ENCODE results near the gene ABCB10. TPM values are rescaled to one million over a fixed set of nuclear protein-coding genes. Genes with fewer than 3 reads are reported as not detected.

The ABCB10 gene
- total RNA-seq, 2 donors from 2014 or later, result 25.0 to 27.7 TPM

GRCh38 chr1:229570891-229571516 lies 12.5 kb upstream of the ABCB10 start:
- ATAC-seq (ENCODE audit: insufficient number of reproducible peaks, low FRiP score, low read depth) (no peak), DNase-seq (ENCODE audit: low spot score) (no peak)
- no peak for TF ChIP-seq CTCF (IDR thresholded peaks at IDR 0.05)
- Histone ChIP-seq H3K4me1 (ENCODE audit: control insufficient read depth in 1 of 2, low read depth in 2 of 2) (peaks cover 0 to 26% of the 10 kb centered on the region in 2 donors), H3K9me3 (no peaks in the 10 kb centered on the region), H3K4me3 (no peak overlapping the region), H3K36me3 (no peaks in the 10 kb centered on the region), H3K27me3 (replicated peaks; ENCODE audit: insufficient read depth) (no peaks in the 10 kb centered on the region), H3K27ac (peak overlapping the region in 1 of 2 donors; percentile 47)

GRCh38 chr1:229570305-229570704 lies 11.8 kb upstream of the ABCB10 start:
- no peak for ATAC-seq (ENCODE audit: insufficient number of reproducible peaks, low FRiP score, low read depth)
- Histone ChIP-seq H3K27ac (peak overlapping the region in 1 of 2 donors; percentile 47), H3K4me1 (ENCODE audit: control insufficient read depth in 1 of 2, low read depth in 2 of 2) (peaks cover 0 to 33% of the 10 kb centered on the region in 2 donors), H3K27me3 (replicated peaks; ENCODE audit: insufficient read depth) (no peaks in the 10 kb centered on the region), H3K9me3 (no peaks in the 10 kb centered on the region), H3K36me3 (no peaks in the 10 kb centered on the region), H3K4me3 (no peak overlapping the region)
- TF ChIP-seq CTCF (IDR thresholded peaks at IDR 0.05), result no peak
- DNase-seq (ENCODE audit: low spot score), result no peak

GRCh38 chr1:229567109-229567868 lies 8.8 kb upstream of the ABCB10 start:
- no peaks in the 10 kb centered on the region for H3K27me3 ChIP-seq (replicated peaks; ENCODE audit: insufficient read depth)
- H3K4me1 ChIP-seq (ENCODE audit: control insufficient read depth in 1 of 2, low read depth in 2 of 2), result peaks cover 11 to 46% of the 10 kb centered on the region in 2 donors
- H3K27ac ChIP-seq, result no peak overlapping the region
- no peaks in the 10 kb centered on the region for H3K36me3 ChIP-seq
- DNase-seq (ENCODE audit: low spot score), result no peak
- ATAC-seq (ENCODE audit: insufficient number of reproducible peaks, low FRiP score, low read depth), result no peak
- TF ChIP-seq CTCF (IDR thresholded peaks at IDR 0.05), result no peak
- H3K4me3 ChIP-seq, result no peak overlapping the region
- H3K9me3 ChIP-seq, result no peaks in the 10 kb centered on the region

DNA sequence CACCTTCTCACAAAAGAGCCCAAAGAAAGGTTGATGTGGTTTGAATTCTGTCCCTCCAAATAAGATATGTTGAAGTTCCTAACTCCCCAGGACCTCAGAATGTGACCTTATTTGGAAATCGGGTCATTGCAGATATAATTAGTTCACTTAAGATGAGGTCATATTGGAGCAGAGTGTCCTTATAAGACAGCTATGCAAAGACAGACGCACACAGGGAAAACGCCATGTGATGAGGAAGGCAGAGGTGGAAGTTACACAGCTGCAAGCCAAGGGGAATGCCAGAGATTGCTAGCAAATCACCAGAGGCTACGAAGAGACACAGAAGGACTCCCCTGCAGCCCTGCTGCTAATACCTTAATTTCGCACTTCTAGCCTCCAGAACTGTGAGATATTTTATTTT lies 5.2 kb upstream of the ABCB10 start:
- Histone ChIP-seq H3K4me1 (ENCODE audit: control insufficient read depth in 1 of 2, low read depth in 2 of 2) (peaks cover 15 to 34% of the 10 kb centered on the region in 2 donors), H3K4me3 (peak overlapping the region; percentile 55), H3K27me3 (replicated peaks; ENCODE audit: insufficient read depth) (no peaks in the 10 kb centered on the region), H3K9me3 (no peaks in the 10 kb centered on the region), H3K36me3 (no peaks in the 10 kb centered on the region), H3K27ac (peak overlapping the region; percentile 74 to 87)
- DNase-seq (ENCODE audit: low spot score) (no peak), ATAC-seq (ENCODE audit: insufficient number of reproducible peaks, low FRiP score, low read depth) (peak; percentile 79)
- TF ChIP-seq CTCF (IDR thresholded peaks at IDR 0.05), result no peak

GRCh38 chr1:229563241-229563640 lies 4.7 kb upstream of the ABCB10 start:
- TF ChIP-seq CTCF (IDR thresholded peaks at IDR 0.05), result no peak
- Histone ChIP-seq H3K36me3 (no peaks in the 10 kb centered on the region), H3K27ac (peak overlapping the region; percentile 74 to 87), H3K4me3 (peak overlapping the region; percentile 55), H3K4me1 (ENCODE audit: control insufficient read depth in 1 of 2, low read depth in 2 of 2) (peaks cover 15 to 34% of the 10 kb centered on the region in 2 donors), H3K27me3 (replicated peaks; ENCODE audit: insufficient read depth) (no peaks in the 10 kb centered on the region), H3K9me3 (no peaks in the 10 kb centered on the region)
- no peak for ATAC-seq (ENCODE audit: insufficient number of reproducible peaks, low FRiP score, low read depth)
- no peak for DNase-seq (ENCODE audit: low spot score)

Data from thoracic aorta (tissue), 2 donors.